IMR-90 (cell line): ENCODE measurements around the gene TPPP. TPM values are rescaled to one million over a fixed set of nuclear protein-coding genes. Genes with fewer than 3 reads are reported as not detected.
A peak's percentile ranks its signal among the peaks of the same experiment; 100 is the strongest.
"Not testable (repeated sequence)": the region's sequence is repeated elsewhere in the genome, so short reads cannot be mapped to it uniquely, and the experiment has no call there.

ENCODE experiments used
- ATAC-seq: fragments of 200-7000 bp; cut with Tn5 transposase; 2 replicates; pipeline ENCODE4 v1.9.1; 2020; ENCODE audit warnings: low read depth, mild to moderate bottlenecking, moderate library complexity
- BruUV-seq: library from RNA; stranded (reverse); fragments of 400-500 nt; replicated peaks from 2 replicates; lab custom pipeline; 2021; lab: Mats Ljungman, UMichigan
- CTCF ChIA-PET: fragments of 300-600 bp; formaldehyde crosslinking; extraction: SDS; loops from one replicate; lab custom pipeline; 2021; ENCODE audit warnings: antibody characterized with exemption; lab: Yijun Ruan, JAX
- POLR2A ChIA-PET: fragments of 300-600 bp; sonication (Branson Sonifier 250); formaldehyde crosslinking; loops from one replicate; lab custom pipeline; 2022; ENCODE audit warnings: antibody characterized with exemption; ENCODE audit not compliant: unreplicated experiment; lab: Charles Lee
- DNase-seq: peaks from one replicate; pipeline ENCODE4 v3.0.0; 2013
- H2AFZ ChIP-seq: replicated peaks from 2 replicates; pipeline ENCODE3; 2013; ENCODE audit warnings: low read length, mild to moderate bottlenecking; ENCODE audit not compliant: poor library complexity
- H2AK5ac ChIP-seq: 2 replicates; pipeline ENCODE4 v1.6.1; 2013; ENCODE audit warnings: low read depth, low read length, inconsistent platforms
- H2AK9ac ChIP-seq: replicated peaks from 2 replicates; pipeline ENCODE3; 2013; ENCODE audit warnings: mild to moderate bottlenecking, low read depth, low read length, moderate library complexity; ENCODE audit not compliant: poor library complexity
- H2BK120ac ChIP-seq: 2 replicates; pipeline ENCODE4 v1.6.1; 2013; ENCODE audit warnings: low read depth, low read length, inconsistent platforms
- H2BK15ac ChIP-seq: 3 replicates; pipeline ENCODE4 v1.6.1; 2013; ENCODE audit warnings: low read depth, low read length, inconsistent platforms
- H2BK20ac ChIP-seq: 2 replicates; pipeline ENCODE4 v1.6.1; 2013; ENCODE audit warnings: low read depth, mild to moderate bottlenecking, inconsistent platforms, low read length, moderate library complexity
- H2BK5ac ChIP-seq: 2 replicates; pipeline ENCODE4 v1.6.1; 2013; ENCODE audit warnings: mild to moderate bottlenecking, low read depth, low read length, inconsistent platforms; ENCODE audit not compliant: poor library complexity, severe bottlenecking
- H3K14ac ChIP-seq: replicated peaks from 2 replicates; pipeline ENCODE4 v1.6.1; 2013; ENCODE audit warnings: low read depth, low read length, inconsistent platforms
- H3K18ac ChIP-seq: 2 replicates; pipeline ENCODE4 v1.6.1; 2013; ENCODE audit warnings: low read depth, low read length, control low read depth
- H3K23ac ChIP-seq: 2 replicates; pipeline ENCODE4 v1.6.1; 2013; ENCODE audit warnings: low read depth, low read length, inconsistent platforms
- H3K27ac ChIP-seq: 2 replicates; pipeline ENCODE4 v1.5.1; 2013; ENCODE audit warnings: mild to moderate bottlenecking, control low read depth, low read length; ENCODE audit not compliant: insufficient read depth
- H3K27me3 ChIP-seq: 2 replicates; pipeline ENCODE4 v1.6.1; 2013; ENCODE audit warnings: low read length; ENCODE audit not compliant: control insufficient read depth, insufficient read depth
- H3K36me3 ChIP-seq: 2 replicates; pipeline ENCODE4 v1.6.1; 2013; ENCODE audit warnings: low read length, mixed read lengths; ENCODE audit not compliant: control insufficient read depth, insufficient read depth
- H3K4ac ChIP-seq: 2 replicates; pipeline ENCODE4 v1.6.1; 2013; ENCODE audit warnings: low read depth, low read length, inconsistent platforms
- H3K4me1 ChIP-seq: 2 replicates; pipeline ENCODE4 v1.6.1; 2013; ENCODE audit warnings: low read length, mixed read lengths; ENCODE audit not compliant: control insufficient read depth, insufficient read depth
- H3K4me2 ChIP-seq: 2 replicates; pipeline ENCODE4 v1.6.1; 2013; ENCODE audit warnings: low read depth, mild to moderate bottlenecking, control low read depth, low read length, moderate library complexity
- H3K4me3 ChIP-seq: 2 replicates; pipeline ENCODE4 v1.5.1; 2013; ENCODE audit warnings: low read depth, mild to moderate bottlenecking, control low read depth, low read length, moderate library complexity; ENCODE audit not compliant: insufficient read depth
- H3K56ac ChIP-seq: 2 replicates; pipeline ENCODE4 v1.6.1; 2013; ENCODE audit warnings: low read length, inconsistent platforms; ENCODE audit not compliant: insufficient read depth; ENCODE audit errors: extremely low read depth
- H3K79me1 ChIP-seq, 2 experiments: 2 replicates each; pipeline ENCODE4 v1.6.1; 2013; ENCODE audit warnings: low read length in 2 of 2, inconsistent platforms in 1 of 2, low read depth in 1 of 2
- H3K9ac ChIP-seq: 2 replicates; pipeline ENCODE4 v1.6.1; 2013; ENCODE audit warnings: low read depth, low read length, control low read depth
- H3K9me1 ChIP-seq: 2 replicates; pipeline ENCODE4 v1.6.1; 2013; ENCODE audit warnings: low read length, inconsistent platforms; ENCODE audit not compliant: insufficient read depth
- H3K9me3 ChIP-seq: 2 replicates; pipeline ENCODE4 v1.6.1; 2013; ENCODE audit warnings: low read length; ENCODE audit not compliant: control insufficient read depth, insufficient read depth
- H4K20me1 ChIP-seq: 2 replicates; pipeline ENCODE4 v1.6.1; 2013; ENCODE audit warnings: low read length, inconsistent platforms; ENCODE audit not compliant: insufficient read depth
- H4K5ac ChIP-seq: 2 replicates; pipeline ENCODE4 v1.6.1; 2013; ENCODE audit warnings: mild to moderate bottlenecking, low read depth, low read length, control low read depth
- H4K8ac ChIP-seq, 2 experiments: 2 replicates each; pipeline ENCODE4 v1.6.1; 2013; ENCODE audit warnings: low read depth in 2 of 2, low read length in 2 of 2, control low read depth in 1 of 2, inconsistent platforms in 1 of 2
- H4K91ac ChIP-seq: 2 replicates; pipeline ENCODE4 v1.6.1; 2013; ENCODE audit warnings: low read depth, low read length, inconsistent platforms; ENCODE audit not compliant: insufficient read depth
- WGBS, 2 experiments: methylation state at CpG; one replicate each; pipeline versions ENCODE4 v1.1.5 to v1.1.7; 2013; ENCODE audit warnings: missing lambda C conversion rate in 2 of 2; ENCODE audit not compliant: insufficient read length in 1 of 2; ENCODE audit errors: extremely low coverage in 2 of 2; 5-methylcytosine and 5-hydroxymethylcytosine counted together
- dilution Hi-C: fragments of 300-500 bp; cut with HindIII; formaldehyde crosslinking; loops from one replicate; pipeline ENCODE4 v1.14.3; 2018; ENCODE audit warnings: low sequenced_read_pairs; ENCODE audit not compliant: unreplicated experiment
- in situ Hi-C: fragments of 300-500 bp; cut with MboI; formaldehyde crosslinking; loops from 3 replicates; pipeline ENCODE4 v1.14.3; 2019; ENCODE audit warnings: low sequenced_read_pairs, inconsistent platforms, mixed read lengths
- intact Hi-C: fragments of 100-400 bp; cut with micrococcal nuclease; formaldehyde crosslinking; loops from 2 replicates; pipeline ENCODE4 v1.10.0; 2022
- polyA plus RNA-seq, 3 experiments: library from polyadenylated mRNA; depleted of rRNA; stranded (reverse); fragments of >200 nt; gene quantifications; 2 replicates each; pipeline ENCODE4 v1.2.3, GENCODE V29; 2012; ENCODE audit warnings: low replicate concordance in 1 of 3
- total RNA-seq: library from RNA; depleted of rRNA; stranded (reverse); fragments of >200 nt; gene quantifications from 2 replicates; pipeline ENCODE4 v1.2.3, GENCODE V29; 2012

Gene TPPP
- total and polyA plus RNA-seq, 2 of the 4 experiments (the other 2 are of a cell fraction), result under 0.01 to 0.07 TPM

GRCh38 chr5:694042-694431, 885 bp upstream of the TPPP start:
- H4K8ac ChIP-seq, ATAC-seq, H3K9me3 ChIP-seq, H3K4ac ChIP-seq, H3K23ac ChIP-seq, H4K5ac ChIP-seq, H3K14ac ChIP-seq, H3K36me3 ChIP-seq, H2AK5ac ChIP-seq, H3K4me2 ChIP-seq, BruUV-seq, H2BK20ac ChIP-seq, H3K4me1 ChIP-seq, dilution Hi-C loops, in situ Hi-C loops, H3K79me1 ChIP-seq, H3K27me3 ChIP-seq, H2BK5ac ChIP-seq, H3K18ac ChIP-seq, H3K9ac ChIP-seq, CTCF ChIA-PET, H3K27ac ChIP-seq, H2AK9ac ChIP-seq, H2BK15ac ChIP-seq, H2AFZ ChIP-seq, H3K9me1 ChIP-seq, POLR2A ChIA-PET, H2BK120ac ChIP-seq, H3K56ac ChIP-seq, DNase-seq, H4K91ac ChIP-seq, H4K20me1 ChIP-seq, H3K4me3 ChIP-seq, intact Hi-C loops: not testable (repeated sequence)
- WGBS, 2 experiments, result no CpG with 5 or more reads among the region's 22 CpGs

DNA sequence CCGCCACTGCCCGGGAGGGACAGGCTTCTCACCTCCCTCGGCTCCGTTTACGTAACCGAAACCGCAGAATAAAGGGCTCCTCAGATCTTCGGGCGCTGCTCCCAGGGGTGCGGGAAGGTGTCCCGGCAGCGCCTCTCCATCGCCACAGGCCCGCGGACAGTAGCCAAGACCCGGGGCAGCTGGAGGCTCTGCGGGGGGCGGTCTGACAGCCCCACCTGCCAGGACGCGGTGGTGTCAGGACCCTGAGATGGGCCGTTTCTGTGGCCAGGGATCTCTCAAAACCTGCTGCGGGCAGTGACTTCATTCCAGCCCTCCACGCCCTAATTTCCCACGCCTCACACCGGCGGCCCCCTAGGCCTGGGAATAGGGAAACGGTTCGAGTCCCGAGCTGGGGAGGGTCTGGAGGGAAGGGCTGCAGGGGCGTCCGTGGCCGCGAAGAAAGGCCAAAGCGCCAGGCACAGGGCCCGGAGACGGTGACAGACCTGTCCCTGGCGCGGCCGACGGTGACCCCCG, 567 bp downstream of the TPPP start:
- H3K9ac ChIP-seq, H4K91ac ChIP-seq, DNase-seq, H4K8ac ChIP-seq, H2BK20ac ChIP-seq, H3K14ac ChIP-seq, H2BK5ac ChIP-seq, H4K5ac ChIP-seq, H3K79me1 ChIP-seq, CTCF ChIA-PET, H3K9me3 ChIP-seq, H3K36me3 ChIP-seq, H2AK9ac ChIP-seq, in situ Hi-C loops, dilution Hi-C loops, BruUV-seq, H3K4me3 ChIP-seq, H3K9me1 ChIP-seq, H3K27me3 ChIP-seq, H3K56ac ChIP-seq, H3K4me1 ChIP-seq, H3K27ac ChIP-seq, H2AK5ac ChIP-seq, POLR2A ChIA-PET, H4K20me1 ChIP-seq, H3K18ac ChIP-seq, H2BK15ac ChIP-seq, H2AFZ ChIP-seq, H2BK120ac ChIP-seq, ATAC-seq, H3K23ac ChIP-seq, H3K4ac ChIP-seq, intact Hi-C loops: not testable (repeated sequence)
- peak overlapping the region; percentile 50; the same call in 1 of the 2 replicates for H3K4me2 ChIP-seq
- WGBS, 2 experiments, result 3% methylated on average over 8 of the region's 41 CpGs; no CpG with 5 or more reads in 1 of the 2 experiments
